Measurements from ENCODE around the gene GAA. TPM values are rescaled to one million over a fixed set of nuclear protein-coding genes. Genes with fewer than 3 reads are reported as not detected.

The GAA gene
- total RNA-seq, 4 donors from 2014 or later: 35.6 to 73.2 (median 47.4) TPM

DNA sequence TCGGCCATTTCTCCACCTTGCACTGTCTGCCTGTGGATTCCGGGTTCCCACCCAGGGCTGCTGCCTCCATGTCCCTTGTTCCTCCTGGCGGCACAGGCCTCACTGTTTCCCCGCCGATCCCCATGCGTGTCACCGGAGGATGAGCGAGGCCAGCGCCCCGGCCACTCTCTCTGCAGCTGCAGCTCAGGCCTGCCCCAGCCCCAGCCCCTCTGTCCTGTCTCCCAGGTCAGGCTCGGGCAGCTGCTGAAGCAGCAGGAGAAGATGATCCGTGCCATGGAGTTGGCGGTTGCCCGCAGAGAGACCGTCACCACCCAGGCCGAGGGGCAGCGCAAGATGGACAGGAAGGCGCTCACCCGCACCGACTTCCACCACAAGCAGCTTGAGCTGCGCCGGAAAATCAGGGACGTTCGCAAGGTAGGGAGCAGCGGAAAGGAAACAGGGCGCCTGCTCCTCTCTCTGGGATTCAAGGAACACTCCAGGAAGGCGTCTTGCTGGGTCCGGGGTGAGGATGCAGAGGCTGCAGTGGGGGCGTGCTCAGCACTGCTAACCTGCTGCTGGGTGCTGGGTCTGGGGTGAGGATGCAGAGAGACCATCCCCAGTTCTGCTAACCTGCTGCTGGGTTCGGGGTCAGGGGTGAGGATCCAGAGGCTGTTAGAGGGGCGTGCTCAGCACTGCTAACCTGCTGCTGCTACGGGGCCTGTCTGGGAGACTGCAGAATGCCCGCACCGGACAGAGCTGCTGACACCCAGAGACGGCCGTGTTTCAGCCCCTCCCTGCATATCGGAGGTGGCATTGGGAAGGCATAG, 6.1 kb upstream of the GAA start:
- no peak for ATAC-seq
- no peak overlapping the region for H3K27ac ChIP-seq
- no peak for TF ChIP-seq CTCF (IDR thresholded peaks at IDR 0.05)
- no peak for TF ChIP-seq EP300 (IDR thresholded peaks at IDR 0.05)
- TF ChIP-seq POLR2AphosphoS5 (IDR thresholded peaks at IDR 0.05): no peak
- TF ChIP-seq POLR2A (IDR thresholded peaks at IDR 0.05): no peak
- 75 to 100% methylated on average over 1 to 11 of the region's 37 CpGs for WGBS, 2 donors (ENCODE audit: low coverage in 1 of 2)
- no peaks in the 10 kb centered on the region for H3K9me3 ChIP-seq
- H3K36me3 ChIP-seq: peaks cover 0 to 3% of the 10 kb centered on the region in 2 donors
- peaks cover 0 to 1% (median 0%) of the 10 kb centered on the region in 3 donors for H3K4me1 ChIP-seq
- no peaks in the 10 kb centered on the region for H3K27me3 ChIP-seq
- H3K4me3 ChIP-seq: no peak overlapping the region

DNA sequence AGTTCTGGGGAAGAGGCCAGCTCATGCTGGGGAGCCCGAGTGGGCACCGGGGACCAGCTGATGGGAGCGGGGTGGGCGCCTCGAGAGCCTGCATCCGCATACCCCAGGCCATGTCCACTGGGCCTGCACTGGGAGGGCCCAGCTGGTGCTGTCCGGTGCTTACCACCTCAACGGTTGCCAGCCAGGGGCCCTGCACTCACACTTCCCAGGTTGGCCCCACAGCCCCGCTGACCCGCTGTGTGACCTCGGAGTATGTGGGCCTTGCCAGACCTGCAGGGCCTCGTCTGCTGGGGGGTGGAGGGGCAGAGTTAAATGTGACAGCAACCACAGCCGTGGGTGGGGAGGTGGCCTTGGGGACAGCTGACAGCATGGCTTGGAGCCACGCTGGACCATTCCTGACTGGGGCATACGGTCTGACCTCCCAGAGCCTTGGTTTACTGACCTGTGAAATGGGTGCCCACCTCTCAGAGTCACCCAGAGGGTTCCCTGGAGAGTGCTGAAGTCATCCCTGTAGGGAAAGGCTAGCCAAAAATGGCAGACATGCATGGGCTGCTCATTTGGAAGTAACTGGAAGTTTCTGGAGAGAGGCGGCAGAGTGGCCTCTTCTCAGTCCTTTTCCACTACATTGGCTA, 5.4 kb upstream of the GAA start:
- Histone ChIP-seq H3K4me3 (no peak overlapping the region), H3K9me3 (no peaks in the 10 kb centered on the region), H3K4me1 (peaks cover 0 to 9% (median 4%) of the 10 kb centered on the region in 3 donors), H3K27ac (no peak overlapping the region), H3K27me3 (no peaks in the 10 kb centered on the region), H3K36me3 (no peaks in the 10 kb centered on the region)
- 87% methylated on average over 10 of the region's 16 CpGs; no CpG with 5 or more reads in 1 of the 2 donors for WGBS, 2 donors (ENCODE audit: low coverage in 1 of 2)
- no peak for ATAC-seq
- no peak for TF ChIP-seq POLR2AphosphoS5 (IDR thresholded peaks at IDR 0.05)
- no peak for TF ChIP-seq CTCF (IDR thresholded peaks at IDR 0.05)
- no peak for TF ChIP-seq EP300 (IDR thresholded peaks at IDR 0.05)
- no peak for TF ChIP-seq POLR2A (IDR thresholded peaks at IDR 0.05)

GRCh38 chr17:80096561-80097021, 4.8 kb upstream of the GAA start:
- no peak for ATAC-seq
- peaks cover 0 to 11% (median 4%) of the 10 kb centered on the region in 3 donors for H3K4me1 ChIP-seq
- WGBS, 2 donors (ENCODE audit: low coverage in 1 of 2): 75% methylated on average over 7 of the region's 12 CpGs; no CpG with 5 or more reads in 1 of the 2 donors
- H3K9me3 ChIP-seq: no peaks in the 10 kb centered on the region
- no peaks in the 10 kb centered on the region for H3K27me3 ChIP-seq
- no peak for TF ChIP-seq CTCF (IDR thresholded peaks at IDR 0.05)
- TF ChIP-seq POLR2A (IDR thresholded peaks at IDR 0.05): no peak
- TF ChIP-seq POLR2AphosphoS5 (IDR thresholded peaks at IDR 0.05): no peak
- TF ChIP-seq EP300 (IDR thresholded peaks at IDR 0.05): no peak
- H3K36me3 ChIP-seq: no peaks in the 10 kb centered on the region
- H3K4me3 ChIP-seq: no peak overlapping the region
- H3K27ac ChIP-seq: no peak overlapping the region

- no peaks in the 10 kb centered on the region for H3K36me3 ChIP-seq
- H3K4me3 ChIP-seq: no peak overlapping the region
- H3K27me3 ChIP-seq: no peaks in the 10 kb centered on the region
- TF ChIP-seq EP300 (IDR thresholded peaks at IDR 0.05) (no peak), CTCF (IDR thresholded peaks at IDR 0.05) (no peak), POLR2A (IDR thresholded peaks at IDR 0.05) (no peak)
- no peak overlapping the region for H3K27ac ChIP-seq
- H3K4me1 ChIP-seq: peaks cover 0 to 16% (median 6%) of the 10 kb centered on the region in 3 donors
- WGBS, 2 donors (ENCODE audit: low coverage in 1 of 2): no CpG with 5 or more reads among the region's 17 CpGs
- H3K9me3 ChIP-seq: no peaks in the 10 kb centered on the region
- ATAC-seq: no peak
These were observed 4.2 kb upstream of the GAA start for GRCh38 chr17:80097127-80097621.

Measured in gastroesophageal sphincter (tissue), 4 donors.